ENCODE results near the gene CTNNA1.

Gene CTNNA1

GRCh38 chr5:138870611-138871010 is 117.4 kb downstream of the CTNNA1 start:
- Histone ChIP-seq H3K4me1 (ENCODE audit: control insufficient read depth, low read length) (no peaks in the 10 kb centered on the region), H3K27ac (ENCODE audit: low read depth, low read length) (no peak overlapping the region), H3K79me2 (ENCODE audit: control insufficient read depth, low read length) (no peaks in the 10 kb centered on the region), H3K9me2 (replicated peaks; ENCODE audit: control insufficient read depth, low read length) (no peaks in the 10 kb centered on the region; the same call in 1 of the 2 replicates), H4K20me1 (ENCODE audit: control insufficient read depth, insufficient read depth, low read depth, low read length) (no peaks in the 10 kb centered on the region), H3K9me3 (ENCODE audit: control insufficient read depth, insufficient read depth, low read length) (no peaks in the 10 kb centered on the region), H3F3A (ENCODE audit: control insufficient read depth, insufficient read depth) (no peaks in the 10 kb centered on the region), H3K4me2 (ENCODE audit: low read length) (no peak overlapping the region), H3K27me3 (ENCODE audit: control insufficient read depth, low read length) (peaks cover 4% of the 10 kb centered on the region; the same call in 1 of the 2 replicates), H3K4me3 (ENCODE audit: low read length) (no peak overlapping the region), H3K36me3 (ENCODE audit: control insufficient read depth, low read length) (no peaks in the 10 kb centered on the region)
- TF ChIP-seq EZH2phosphoT487 (IDR thresholded peaks at IDR 0.05; ENCODE audit: borderline replicate concordance, low read length) (no peak), CTCF (IDR thresholded peaks at IDR 0.05; ENCODE audit: low read depth, low read length, poor library complexity, severe bottlenecking) (no peak)

- 0 out of 2 replicates have a peak, but pooled peaks cover 6% of the 10 kb centered on the region for H4K20me1 ChIP-seq (ENCODE audit: control insufficient read depth, insufficient read depth, low read depth, low read length)
- no peak overlapping the region for H3K4me2 ChIP-seq (ENCODE audit: low read length)
- no peaks in the 10 kb centered on the region for H3K9me3 ChIP-seq (ENCODE audit: control insufficient read depth, insufficient read depth, low read length)
- no peaks in the 10 kb centered on the region for H3F3A ChIP-seq (ENCODE audit: control insufficient read depth, insufficient read depth)
- H3K9me2 ChIP-seq (replicated peaks; ENCODE audit: control insufficient read depth, low read length): no peaks in the 10 kb centered on the region; the same call in 1 of the 2 replicates
- H3K79me2 ChIP-seq (ENCODE audit: control insufficient read depth, low read length): no peaks in the 10 kb centered on the region
- H3K36me3 ChIP-seq (ENCODE audit: control insufficient read depth, low read length): no peaks in the 10 kb centered on the region
- H3K4me3 ChIP-seq (ENCODE audit: low read length): no peak overlapping the region
- H3K27ac ChIP-seq (ENCODE audit: low read depth, low read length): no peak overlapping the region
- peaks cover 4% of the 10 kb centered on the region; the same call in 1 of the 2 replicates for H3K27me3 ChIP-seq (ENCODE audit: control insufficient read depth, low read length)
- TF ChIP-seq CTCF (IDR thresholded peaks at IDR 0.05; ENCODE audit: low read depth, low read length, poor library complexity, severe bottlenecking): no peak
- no peak for TF ChIP-seq EZH2phosphoT487 (IDR thresholded peaks at IDR 0.05; ENCODE audit: borderline replicate concordance, low read length)
- no peaks in the 10 kb centered on the region for H3K4me1 ChIP-seq (ENCODE audit: control insufficient read depth, low read length)
Observed at GRCh38 chr5:138872841-138873465, 119.7 kb downstream of the CTNNA1 start.

GRCh38 chr5:138873466-138874221 is 120.4 kb downstream of the CTNNA1 start:
- H3K4me2 ChIP-seq (ENCODE audit: low read length): no peak overlapping the region
- no peaks in the 10 kb centered on the region for H3K9me2 ChIP-seq (replicated peaks; ENCODE audit: control insufficient read depth, low read length)
- TF ChIP-seq EZH2phosphoT487 (IDR thresholded peaks at IDR 0.05; ENCODE audit: borderline replicate concordance, low read length) (no peak), CTCF (IDR thresholded peaks at IDR 0.05; ENCODE audit: low read depth, low read length, poor library complexity, severe bottlenecking) (no peak)
- no peaks in the 10 kb centered on the region for H3K36me3 ChIP-seq (ENCODE audit: control insufficient read depth, low read length)
- H3K27me3 ChIP-seq (ENCODE audit: control insufficient read depth, low read length): peaks cover 4% of the 10 kb centered on the region; the same call in 1 of the 2 replicates
- H4K20me1 ChIP-seq (ENCODE audit: control insufficient read depth, insufficient read depth, low read depth, low read length): 0 out of 2 replicates have a peak, but pooled peaks cover 6% of the 10 kb centered on the region
- H3K4me1 ChIP-seq (ENCODE audit: control insufficient read depth, low read length): no peaks in the 10 kb centered on the region
- H3K79me2 ChIP-seq (ENCODE audit: control insufficient read depth, low read length): no peaks in the 10 kb centered on the region
- no peak overlapping the region for H3K27ac ChIP-seq (ENCODE audit: low read depth, low read length)
- H3F3A ChIP-seq (ENCODE audit: control insufficient read depth, insufficient read depth): no peaks in the 10 kb centered on the region
- H3K9me3 ChIP-seq (ENCODE audit: control insufficient read depth, insufficient read depth, low read length): no peaks in the 10 kb centered on the region
- H3K4me3 ChIP-seq (ENCODE audit: low read length): no peak overlapping the region
